GM23338 (cell line): ENCODE measurements around the gene SMIM7. TPM values are rescaled to one million over a fixed set of nuclear protein-coding genes. Genes with fewer than 3 reads are reported as not detected.

Source experiments
- ATAC-seq: fragments of 200-7000 bp; cut with Tn5 transposase; 3 replicates; pipeline ENCODE4 v1.9.1; 2020
- DNase-seq: peaks from one replicate; pipeline ENCODE4 v3.0.0-alpha.2; 2015; ENCODE audit warnings: low spot score
- H2AFZ ChIP-seq: fragments of 200-600 bp; sonication (generic); 2 replicates; pipeline ENCODE4 v1.8.0; 2016; ENCODE audit warnings: antibody characterized with exemption, mild to moderate bottlenecking, moderate library complexity
- H3F3A ChIP-seq: fragments of 200-600 bp; sonication (generic); replicated peaks from 2 replicates; pipeline ENCODE4 v1.8.0; 2017; ENCODE audit warnings: antibody characterized with exemption, mixed run types, low read depth
- H3K27ac ChIP-seq: fragments of 200-600 bp; sonication (generic); 2 replicates; pipeline ENCODE4 v1.6.1; 2016; ENCODE audit warnings: low read depth
- H3K27me3 ChIP-seq: fragments of 200-600 bp; sonication (generic); 2 replicates; pipeline ENCODE4 v1.8.0; 2016; ENCODE audit warnings: mild to moderate bottlenecking, mixed run types, moderate library complexity; ENCODE audit not compliant: insufficient read depth
- H3K36me3 ChIP-seq: fragments of 200-600 bp; sonication (generic); 2 replicates; pipeline ENCODE4 v1.8.0; 2016; ENCODE audit warnings: mild to moderate bottlenecking; ENCODE audit not compliant: insufficient read depth
- H3K4me1 ChIP-seq: fragments of 200-600 bp; sonication (generic); 2 replicates; pipeline ENCODE4 v1.8.0; 2016; ENCODE audit warnings: mild to moderate bottlenecking, moderate library complexity; ENCODE audit not compliant: insufficient read depth
- H3K4me2 ChIP-seq: fragments of 200-600 bp; sonication (generic); 2 replicates; pipeline ENCODE4 v1.7.1; 2017; ENCODE audit warnings: mixed run types
- H3K4me3 ChIP-seq: fragments of 200-600 bp; sonication (generic); 2 replicates; pipeline ENCODE4 v1.6.1; 2016; ENCODE audit warnings: mixed run types
- H3K79me2 ChIP-seq: fragments of 200-600 bp; sonication (generic); replicated peaks from 2 replicates; pipeline ENCODE4 v1.8.0; 2017; ENCODE audit warnings: mild to moderate bottlenecking; ENCODE audit not compliant: insufficient read depth
- H3K9me2 ChIP-seq: fragments of 200-600 bp; sonication (generic); 2 replicates; pipeline ENCODE4 v1.8.0; 2017; ENCODE audit not compliant: insufficient read depth
- H4K20me1 ChIP-seq: fragments of 200-600 bp; sonication (generic); replicated peaks from 2 replicates; pipeline ENCODE4 v1.8.0; 2017; ENCODE audit warnings: mild to moderate bottlenecking; ENCODE audit not compliant: insufficient read depth
- H3K27ac Mint-ChIP-seq: 2 replicates; pipeline ENCODE4 v1.8.0; 2020; ENCODE audit warnings: inconsistent platforms, mild to moderate bottlenecking, moderate library complexity, mixed read lengths
- H3K27me3 Mint-ChIP-seq: 3 replicates; pipeline ENCODE4 v1.8.0; 2022; ENCODE audit warnings: low read depth, mild to moderate bottlenecking, moderate library complexity, mixed read lengths, inconsistent platforms; ENCODE audit not compliant: insufficient read depth, poor library complexity
- H3K36me3 Mint-ChIP-seq: 3 replicates; pipeline ENCODE4 v1.8.0; 2021; ENCODE audit warnings: low read depth, mild to moderate bottlenecking, inconsistent platforms, moderate library complexity, mixed read lengths
- H3K4me1 Mint-ChIP-seq: 3 replicates; pipeline ENCODE4 v1.8.0; 2020; ENCODE audit warnings: mild to moderate bottlenecking, inconsistent platforms, mixed read lengths
- H3K4me3 Mint-ChIP-seq: 3 replicates; pipeline ENCODE4 v1.8.0; 2021; ENCODE audit warnings: moderate library complexity, mild to moderate bottlenecking, inconsistent platforms, mixed read lengths
- H3K9me3 Mint-ChIP-seq: 3 replicates; pipeline ENCODE4 v1.8.0; 2020; ENCODE audit warnings: moderate library complexity, mild to moderate bottlenecking, inconsistent platforms, mixed read lengths
- ETS1 ChIP-seq: IDR thresholded peaks from 2 replicates; pipeline ENCODE4 v1.6.1; 2016; ENCODE audit warnings: antibody characterized with exemption
- EZH2 ChIP-seq: fragments of 200-600 bp; sonication (generic); IDR thresholded peaks from one replicate; pipeline ENCODE4 v1.8.0; 2017; ENCODE audit warnings: antibody characterized with exemption, mild to moderate bottlenecking, low read depth; ENCODE audit not compliant: unreplicated experiment
- JUNB ChIP-seq: IDR thresholded peaks from one replicate; pipeline ENCODE4 v1.6.1; 2016; ENCODE audit warnings: antibody characterized with exemption; ENCODE audit not compliant: unreplicated experiment
- NANOG ChIP-seq: IDR thresholded peaks from 2 replicates; pipeline ENCODE4 v1.6.1; 2016; ENCODE audit warnings: antibody characterized with exemption, borderline replicate concordance
- STAT1 ChIP-seq: IDR thresholded peaks from one replicate; pipeline ENCODE4 v1.6.1; 2016; ENCODE audit warnings: antibody characterized with exemption; ENCODE audit not compliant: unreplicated experiment
- ZNF114 ChIP-seq: fragments of 250-450 bp; sonication (Bioruptor Pico); IDR thresholded peaks from 2 replicates; pipeline ENCODE4 v1.5.0; 2020; ENCODE audit warnings: mild to moderate bottlenecking, moderate library complexity
- ZNF331 ChIP-seq: fragments of 250-450 bp; sonication (Bioruptor Pico); IDR thresholded peaks from 2 replicates; pipeline ENCODE4 v1.5.0; 2020; ENCODE audit warnings: low read depth, mild to moderate bottlenecking, moderate library complexity
- polyA plus RNA-seq: library from polyadenylated mRNA; unstranded; fragments of >200 nt; fragmentation: Nextera tagmentation; extraction: Ambion mirVana; gene quantifications from 2 replicates; pipeline ENCODE4 v1.2.1, GENCODE V29; 2016
- total RNA-seq: library from RNA; depleted of rRNA; stranded (reverse); fragments of >200 nt; shearing (Covaris generic); gene quantifications from 2 replicates; pipeline ENCODE4 v1.2.3, GENCODE V29; 2014
- TF ChIP-seq, protein P1 (sequence below), 2 experiments: fragments of 200-600 bp in 1 of 2; sonication (generic) in 1 of 2; conservative IDR thresholded peaks; 2 replicates each; pipeline versions ENCODE4 v1.5.1 to v1.6.1; 2016 to 2017; ENCODE audit warnings: antibody characterized with exemption in 2 of 2, low read depth in 2 of 2, mild to moderate bottlenecking in 2 of 2, moderate library complexity in 1 of 2
- TF ChIP-seq, protein P2 (sequence below): fragments of 250-450 bp; sonication (Bioruptor Pico); IDR thresholded peaks from 2 replicates; pipeline ENCODE4 v1.5.0; 2020; ENCODE audit warnings: mild to moderate bottlenecking, moderate library complexity

SMIM7 gene
- total and polyA plus RNA-seq, 2 experiments from 2014 or later = 81.7 to 84.5 TPM

GRCh38 chr19:16627193-16627927, 32.6 kb downstream of the SMIM7 start:
- H3K79me2 ChIP-seq = peaks cover 60% of the 10 kb centered on the region
- peak overlapping the region; percentile 96 for H3K4me2 ChIP-seq
- peak overlapping the region; percentile 94 for H3K4me3 ChIP-seq
- H3K27me3 ChIP-seq = no peaks in the 10 kb centered on the region
- H3K27ac ChIP-seq = no peak overlapping the region
- peaks cover 40% of the 10 kb centered on the region for H4K20me1 ChIP-seq
- peaks cover 6% of the 10 kb centered on the region; the same call in 1 of the 2 replicates for H3F3A ChIP-seq
- TF ChIP-seq NANOG (no peak), ZNF114 (CRISPR knock-in tag) (no peak), JUNB (no peak), STAT1 (no peak), ETS1 (no peak), ZNF331 (CRISPR knock-in tag) (no peak)
- TF ChIP-seq, protein P1, sequence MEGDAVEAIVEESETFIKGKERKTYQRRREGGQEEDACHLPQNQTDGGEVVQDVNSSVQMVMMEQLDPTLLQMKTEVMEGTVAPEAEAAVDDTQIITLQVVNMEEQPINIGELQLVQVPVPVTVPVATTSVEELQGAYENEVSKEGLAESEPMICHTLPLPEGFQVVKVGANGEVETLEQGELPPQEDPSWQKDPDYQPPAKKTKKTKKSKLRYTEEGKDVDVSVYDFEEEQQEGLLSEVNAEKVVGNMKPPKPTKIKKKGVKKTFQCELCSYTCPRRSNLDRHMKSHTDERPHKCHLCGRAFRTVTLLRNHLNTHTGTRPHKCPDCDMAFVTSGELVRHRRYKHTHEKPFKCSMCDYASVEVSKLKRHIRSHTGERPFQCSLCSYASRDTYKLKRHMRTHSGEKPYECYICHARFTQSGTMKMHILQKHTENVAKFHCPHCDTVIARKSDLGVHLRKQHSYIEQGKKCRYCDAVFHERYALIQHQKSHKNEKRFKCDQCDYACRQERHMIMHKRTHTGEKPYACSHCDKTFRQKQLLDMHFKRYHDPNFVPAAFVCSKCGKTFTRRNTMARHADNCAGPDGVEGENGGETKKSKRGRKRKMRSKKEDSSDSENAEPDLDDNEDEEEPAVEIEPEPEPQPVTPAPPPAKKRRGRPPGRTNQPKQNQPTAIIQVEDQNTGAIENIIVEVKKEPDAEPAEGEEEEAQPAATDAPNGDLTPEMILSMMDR (conservative IDR thresholded peaks at IDR 0.05; ENCODE audit: low read depth in 2 of 2) = peak in 1 of 2 experiments; percentile 30; a peak in 1 of 4 replicates
- ATAC-seq (no peak), DNase-seq (no peak)
- Mint-ChIP-seq H3K4me1 (peaks cover 26% of the 10 kb centered on the region), H3K27me3 (peaks cover 21% of the 10 kb centered on the region), H3K4me3 (peak overlapping the region; percentile 91), H3K36me3 (peaks cover 14% of the 10 kb centered on the region; the same call in 2 of the 3 replicates), H3K9me3 (no peaks in the 10 kb centered on the region; the same call in 2 of the 3 replicates), H3K27ac (peak overlapping the region; percentile 85)
- no peak overlapping the region for H2AFZ ChIP-seq
- no peaks in the 10 kb centered on the region for H3K9me2 ChIP-seq
- no peaks in the 10 kb centered on the region for H3K36me3 ChIP-seq
- peaks cover 9% of the 10 kb centered on the region for H3K4me1 ChIP-seq

DNA sequence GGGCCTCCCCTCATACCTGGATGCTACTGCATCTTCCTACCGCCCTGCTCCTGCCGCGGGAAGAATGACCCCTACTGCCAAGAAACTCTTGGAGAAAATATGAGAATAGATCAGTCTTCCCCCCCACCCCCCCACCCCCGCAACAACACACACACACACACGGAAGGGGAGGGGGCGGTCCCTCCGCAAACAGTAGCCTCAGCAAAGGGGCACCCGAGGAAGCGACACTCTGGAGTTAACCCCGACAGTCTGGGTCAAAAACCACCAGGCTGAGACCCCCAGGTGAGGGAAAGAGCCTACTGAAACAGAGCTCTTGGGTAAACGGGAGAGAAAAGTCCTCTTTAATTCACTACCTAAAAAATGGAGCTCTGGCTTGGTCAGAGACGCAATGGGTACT, 33.1 kb downstream of the SMIM7 start:
- ATAC-seq (no peak), DNase-seq (no peak)
- H3K79me2 ChIP-seq = peaks cover 64% of the 10 kb centered on the region
- H3K27ac ChIP-seq = no peak overlapping the region
- H3K9me2 ChIP-seq = no peaks in the 10 kb centered on the region
- peaks cover 20% of the 10 kb centered on the region for H3K27me3 Mint-ChIP-seq
- peak overlapping the region; percentile 91 for H3K4me3 Mint-ChIP-seq
- peak overlapping the region; percentile 85 for H3K27ac Mint-ChIP-seq
- peaks cover 44% of the 10 kb centered on the region for H4K20me1 ChIP-seq
- H3K36me3 ChIP-seq = no peaks in the 10 kb centered on the region
- peak overlapping the region; percentile 94 for H3K4me3 ChIP-seq
- peaks cover 6% of the 10 kb centered on the region; the same call in 1 of the 2 replicates for H3F3A ChIP-seq
- H3K4me1 ChIP-seq = peaks cover 9% of the 10 kb centered on the region
- peaks cover 10% of the 10 kb centered on the region; the same call in 2 of the 3 replicates for H3K36me3 Mint-ChIP-seq
- H3K9me3 Mint-ChIP-seq = no peaks in the 10 kb centered on the region; the same call in 2 of the 3 replicates
- H3K4me2 ChIP-seq = peak overlapping the region; percentile 96
- no peak overlapping the region for H2AFZ ChIP-seq
- H3K27me3 ChIP-seq = no peaks in the 10 kb centered on the region
- H3K4me1 Mint-ChIP-seq = peaks cover 26% of the 10 kb centered on the region
- TF ChIP-seq EZH2 = no peak
- TF ChIP-seq, protein P2, sequence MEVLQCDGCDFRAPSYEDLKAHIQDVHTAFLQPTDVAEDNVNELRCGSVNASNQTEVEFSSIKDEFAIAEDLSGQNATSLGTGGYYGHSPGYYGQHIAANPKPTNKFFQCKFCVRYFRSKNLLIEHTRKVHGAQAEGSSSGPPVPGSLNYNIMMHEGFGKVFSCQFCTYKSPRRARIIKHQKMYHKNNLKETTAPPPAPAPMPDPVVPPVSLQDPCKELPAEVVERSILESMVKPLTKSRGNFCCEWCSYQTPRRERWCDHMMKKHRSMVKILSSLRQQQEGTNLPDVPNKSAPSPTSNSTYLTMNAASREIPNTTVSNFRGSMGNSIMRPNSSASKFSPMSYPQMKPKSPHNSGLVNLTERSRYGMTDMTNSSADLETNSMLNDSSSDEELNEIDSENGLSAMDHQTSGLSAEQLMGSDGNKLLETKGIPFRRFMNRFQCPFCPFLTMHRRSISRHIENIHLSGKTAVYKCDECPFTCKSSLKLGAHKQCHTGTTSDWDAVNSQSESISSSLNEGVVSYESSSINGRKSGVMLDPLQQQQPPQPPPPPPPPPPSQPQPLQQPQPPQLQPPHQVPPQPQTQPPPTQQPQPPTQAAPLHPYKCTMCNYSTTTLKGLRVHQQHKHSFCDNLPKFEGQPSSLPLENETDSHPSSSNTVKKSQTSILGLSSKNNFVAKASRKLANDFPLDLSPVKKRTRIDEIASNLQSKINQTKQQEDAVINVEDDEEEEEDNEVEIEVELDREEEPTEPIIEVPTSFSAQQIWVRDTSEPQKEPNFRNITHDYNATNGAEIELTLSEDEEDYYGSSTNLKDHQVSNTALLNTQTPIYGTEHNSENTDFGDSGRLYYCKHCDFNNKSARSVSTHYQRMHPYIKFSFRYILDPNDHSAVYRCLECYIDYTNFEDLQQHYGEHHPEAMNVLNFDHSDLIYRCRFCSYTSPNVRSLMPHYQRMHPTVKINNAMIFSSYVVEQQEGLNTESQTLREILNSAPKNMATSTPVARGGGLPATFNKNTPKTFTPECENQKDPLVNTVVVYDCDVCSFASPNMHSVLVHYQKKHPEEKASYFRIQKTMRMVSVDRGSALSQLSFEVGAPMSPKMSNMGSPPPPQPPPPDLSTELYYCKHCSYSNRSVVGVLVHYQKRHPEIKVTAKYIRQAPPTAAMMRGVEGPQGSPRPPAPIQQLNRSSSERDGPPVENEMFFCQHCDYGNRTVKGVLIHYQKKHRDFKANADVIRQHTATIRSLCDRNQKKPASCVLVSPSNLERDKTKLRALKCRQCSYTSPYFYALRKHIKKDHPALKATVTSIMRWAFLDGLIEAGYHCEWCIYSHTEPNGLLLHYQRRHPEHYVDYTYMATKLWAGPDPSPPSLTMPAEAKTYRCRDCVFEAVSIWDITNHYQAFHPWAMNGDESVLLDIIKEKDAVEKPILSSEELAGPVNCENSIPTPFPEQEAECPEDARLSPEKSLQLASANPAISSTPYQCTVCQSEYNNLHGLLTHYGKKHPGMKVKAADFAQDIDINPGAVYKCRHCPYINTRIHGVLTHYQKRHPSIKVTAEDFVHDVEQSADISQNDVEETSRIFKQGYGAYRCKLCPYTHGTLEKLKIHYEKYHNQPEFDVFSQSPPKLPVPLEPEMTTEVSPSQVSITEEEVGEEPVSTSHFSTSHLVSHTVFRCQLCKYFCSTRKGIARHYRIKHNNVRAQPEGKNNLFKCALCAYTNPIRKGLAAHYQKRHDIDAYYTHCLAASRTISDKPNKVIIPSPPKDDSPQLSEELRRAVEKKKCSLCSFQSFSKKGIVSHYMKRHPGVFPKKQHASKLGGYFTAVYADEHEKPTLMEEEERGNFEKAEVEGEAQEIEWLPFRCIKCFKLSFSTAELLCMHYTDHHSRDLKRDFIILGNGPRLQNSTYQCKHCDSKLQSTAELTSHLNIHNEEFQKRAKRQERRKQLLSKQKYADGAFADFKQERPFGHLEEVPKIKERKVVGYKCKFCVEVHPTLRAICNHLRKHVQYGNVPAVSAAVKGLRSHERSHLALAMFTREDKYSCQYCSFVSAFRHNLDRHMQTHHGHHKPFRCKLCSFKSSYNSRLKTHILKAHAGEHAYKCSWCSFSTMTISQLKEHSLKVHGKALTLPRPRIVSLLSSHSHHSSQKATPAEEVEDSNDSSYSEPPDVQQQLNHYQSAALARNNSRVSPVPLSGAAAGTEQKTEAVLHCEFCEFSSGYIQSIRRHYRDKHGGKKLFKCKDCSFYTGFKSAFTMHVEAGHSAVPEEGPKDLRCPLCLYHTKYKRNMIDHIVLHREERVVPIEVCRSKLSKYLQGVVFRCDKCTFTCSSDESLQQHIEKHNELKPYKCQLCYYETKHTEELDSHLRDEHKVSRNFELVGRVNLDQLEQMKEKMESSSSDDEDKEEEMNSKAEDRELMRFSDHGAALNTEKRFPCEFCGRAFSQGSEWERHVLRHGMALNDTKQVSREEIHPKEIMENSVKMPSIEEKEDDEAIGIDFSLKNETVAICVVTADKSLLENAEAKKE = no peak
